Activated CD4-positive, alpha-beta memory T cell treated with anti-CD3 and anti-CD28 coated beads for 36 hours (primary cell): ENCODE results near the gene UBR7. TPM values are rescaled to one million over a fixed set of nuclear protein-coding genes. Genes with fewer than 3 reads are reported as not detected.
A peak's percentile ranks its signal among the peaks of the same experiment; 100 is the strongest.
"Not testable (repeated sequence)": the region's sequence is repeated elsewhere in the genome, so short reads cannot be mapped to it uniquely, and the experiment has no call there.

ENCODE experiments used
- CTCF ChIA-PET: fragments of 350-600 bp; sonication (Branson Sonifier 250); formaldehyde crosslinking; loops from one replicate; lab custom pipeline; 2021; ENCODE audit warnings: antibody characterized with exemption, inconsistent platforms; lab: Charles Lee
- POLR2A ChIA-PET: fragments of 350-600 bp; sonication (Branson Sonifier 250); formaldehyde crosslinking; loops from one replicate; lab custom pipeline; 2021; ENCODE audit warnings: antibody characterized with exemption; lab: Charles Lee
- DNase-seq: peaks from one replicate; pipeline ENCODE4 v3.0.0-alpha.2; 2020
- H3K27ac Mint-ChIP-seq: one replicate; pipeline ENCODE4 v1.8.0; 2021; ENCODE audit warnings: mixed read lengths
- H3K27me3 Mint-ChIP-seq: one replicate; pipeline ENCODE4 v1.8.0; 2021; ENCODE audit warnings: mixed read lengths
- H3K36me3 Mint-ChIP-seq: one replicate; pipeline ENCODE4 v1.8.0; 2021; ENCODE audit warnings: mixed read lengths
- H3K4me1 Mint-ChIP-seq: one replicate; pipeline ENCODE4 v1.8.0; 2021; ENCODE audit warnings: low read depth, mixed read lengths
- H3K4me3 Mint-ChIP-seq: one replicate; pipeline ENCODE4 v1.8.0; 2021; ENCODE audit warnings: mild to moderate bottlenecking, mixed read lengths
- H3K9me3 Mint-ChIP-seq: one replicate; pipeline ENCODE4 v1.8.0; 2021; ENCODE audit warnings: mixed read lengths
- intact Hi-C: fragments of 100-400 bp; cut with micrococcal nuclease; formaldehyde crosslinking; loops from one replicate; pipeline ENCODE4 v1.15.1; 2023
- total RNA-seq, 2 experiments: library from RNA; stranded (reverse); gene quantifications; one replicate each; pipeline ENCODE4 v1.2.3, GENCODE V29; 2021

UBR7 gene
- total RNA-seq, 2 experiments from 2014 or later: 48.0 to 51.6 TPM

DNA sequence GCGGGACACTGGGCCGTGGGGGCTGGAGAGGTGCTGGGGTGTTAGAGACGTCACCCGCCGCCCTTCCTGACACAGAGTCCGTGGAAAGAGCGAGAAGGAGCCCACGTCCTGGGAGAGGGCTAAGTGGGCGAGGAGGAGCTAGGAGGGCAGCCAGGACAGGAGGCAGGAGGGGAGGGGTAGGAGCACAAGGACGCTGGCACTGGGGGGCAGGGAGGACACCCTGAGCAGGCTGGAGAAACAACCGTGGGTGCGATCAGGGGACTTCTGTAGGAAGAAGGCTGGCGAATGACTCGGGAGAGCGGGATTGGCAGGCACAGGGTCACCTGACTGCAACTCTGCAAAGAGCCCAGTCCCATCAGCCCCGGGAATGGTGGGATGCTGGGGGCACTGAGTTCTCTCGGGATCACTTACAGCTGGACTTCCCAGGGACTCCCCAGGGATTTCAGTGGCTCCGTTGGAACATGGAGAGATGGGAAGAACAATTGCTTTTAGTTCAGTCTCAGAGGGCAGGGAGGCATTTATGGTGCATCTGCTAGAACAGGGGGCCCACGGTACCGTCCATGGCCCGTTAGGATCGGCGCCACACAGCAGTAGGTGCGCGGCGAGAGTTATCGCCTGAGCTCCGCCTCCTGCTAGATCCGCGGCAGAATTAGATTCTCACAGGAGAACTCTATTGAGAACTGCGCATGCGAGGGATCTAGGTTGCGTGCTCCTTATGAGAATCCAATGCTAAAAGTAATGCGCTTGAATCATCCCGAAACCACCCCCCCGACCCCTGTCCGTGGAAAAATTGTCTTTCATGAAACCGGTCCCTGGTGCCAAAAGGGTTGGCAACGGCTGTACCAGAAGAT is 24.3 kb downstream of the UBR7 start:
- Mint-ChIP-seq H3K9me3 (no peaks in the 10 kb centered on the region), H3K4me1 (peaks cover 8% of the 10 kb centered on the region), H3K27me3 (no peaks in the 10 kb centered on the region), H3K27ac (no peak overlapping the region), H3K36me3 (peaks cover 22% of the 10 kb centered on the region), H3K4me3 (peak overlapping the region; percentile 69)
- ChIA-PET POLR2A (interaction anchor here (0.8 kb wide), 1 partner anchor 47 kb away, joined by 3 read pairs; the partner anchor contains the start of genes LYSET and MOAP1), CTCF (no interaction called here)
- peak; percentile 17 for DNase-seq
- intact Hi-C loops: no loop called here

DNA sequence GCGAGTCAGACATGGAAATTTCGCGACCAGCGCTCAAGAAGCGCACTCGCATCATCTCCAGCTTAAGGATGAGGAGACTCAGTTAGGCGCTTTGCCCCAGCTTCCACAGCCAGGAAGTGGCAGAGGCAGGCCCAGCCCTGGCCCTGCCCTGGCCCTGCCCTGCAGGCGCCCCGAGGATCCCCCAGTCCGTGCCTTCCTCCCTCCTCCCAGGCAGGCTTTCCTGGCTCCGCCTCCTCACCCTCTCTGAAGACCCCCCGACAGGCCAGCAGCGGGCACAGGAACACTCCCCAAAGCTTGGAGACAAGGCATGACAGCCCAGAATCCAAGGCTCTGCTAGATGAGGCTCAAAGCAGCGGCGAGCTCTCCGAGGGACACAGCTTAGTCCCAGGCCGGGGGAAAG is 25.1 kb downstream of the UBR7 start:
- intact Hi-C loops: no loop called here
- no peaks in the 10 kb centered on the region for H3K9me3 Mint-ChIP-seq
- ChIA-PET POLR2A (no interaction called here), CTCF (no interaction called here)
- peaks cover 8% of the 10 kb centered on the region for H3K4me1 Mint-ChIP-seq
- peaks cover 17% of the 10 kb centered on the region for H3K36me3 Mint-ChIP-seq
- H3K27ac Mint-ChIP-seq: no peak overlapping the region
- DNase-seq: no peak
- no peaks in the 10 kb centered on the region for H3K27me3 Mint-ChIP-seq
- H3K4me3 Mint-ChIP-seq: no peak overlapping the region

DNA sequence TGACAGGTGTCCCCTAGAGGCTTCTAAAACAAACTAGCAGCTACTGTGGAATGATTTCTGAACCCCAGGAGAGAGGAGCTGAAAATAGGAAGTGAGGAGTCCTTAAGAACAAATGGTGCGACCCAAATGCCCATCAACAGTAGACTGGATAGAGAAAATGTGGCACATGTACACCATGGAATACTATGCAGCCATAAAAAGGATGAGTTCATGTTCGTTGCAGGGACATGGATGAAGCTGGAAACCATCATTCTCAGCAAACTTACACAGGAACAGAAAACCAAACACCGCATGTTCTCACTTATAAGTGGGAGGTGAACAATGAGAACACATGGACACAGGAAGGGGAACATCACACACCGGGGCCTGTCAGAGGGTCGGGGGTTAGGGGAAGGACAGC is 26.0 kb downstream of the UBR7 start:
- intact Hi-C loops, H3K4me3 Mint-ChIP-seq, H3K9me3 Mint-ChIP-seq, H3K27ac Mint-ChIP-seq, H3K27me3 Mint-ChIP-seq, POLR2A ChIA-PET, CTCF ChIA-PET, H3K4me1 Mint-ChIP-seq, H3K36me3 Mint-ChIP-seq, DNase-seq: not testable (repeated sequence)

DNA sequence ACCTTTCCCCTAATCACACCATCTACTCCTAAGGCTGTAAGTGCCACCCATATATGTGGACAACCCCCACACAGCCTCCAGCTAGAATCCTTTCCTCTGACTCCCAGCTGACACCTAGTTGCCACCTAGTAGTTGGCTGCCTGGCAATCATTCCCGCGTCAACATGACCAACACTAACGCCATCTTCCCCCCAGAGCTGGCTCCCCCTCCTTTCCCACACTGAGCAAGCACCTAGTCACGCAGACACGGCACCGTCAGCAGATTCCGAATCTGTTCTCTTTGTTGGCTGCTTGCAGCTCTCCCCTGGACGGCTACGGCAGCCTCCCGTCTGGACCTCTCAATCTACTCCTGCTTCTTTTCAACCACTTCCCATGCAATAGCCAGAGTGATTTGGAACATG is 27.7 kb downstream of the UBR7 start:
- CTCF ChIA-PET: no interaction called here
- POLR2A ChIA-PET: no interaction called here
- no peaks in the 10 kb centered on the region for H3K9me3 Mint-ChIP-seq
- intact Hi-C loops: no loop called here
- H3K4me1 Mint-ChIP-seq: peaks cover 8% of the 10 kb centered on the region
- H3K4me3 Mint-ChIP-seq: no peak overlapping the region
- no peak overlapping the region for H3K27ac Mint-ChIP-seq
- no peak for DNase-seq
- H3K36me3 Mint-ChIP-seq: peaks cover under 1% of the 10 kb centered on the region
- no peaks in the 10 kb centered on the region for H3K27me3 Mint-ChIP-seq

DNA sequence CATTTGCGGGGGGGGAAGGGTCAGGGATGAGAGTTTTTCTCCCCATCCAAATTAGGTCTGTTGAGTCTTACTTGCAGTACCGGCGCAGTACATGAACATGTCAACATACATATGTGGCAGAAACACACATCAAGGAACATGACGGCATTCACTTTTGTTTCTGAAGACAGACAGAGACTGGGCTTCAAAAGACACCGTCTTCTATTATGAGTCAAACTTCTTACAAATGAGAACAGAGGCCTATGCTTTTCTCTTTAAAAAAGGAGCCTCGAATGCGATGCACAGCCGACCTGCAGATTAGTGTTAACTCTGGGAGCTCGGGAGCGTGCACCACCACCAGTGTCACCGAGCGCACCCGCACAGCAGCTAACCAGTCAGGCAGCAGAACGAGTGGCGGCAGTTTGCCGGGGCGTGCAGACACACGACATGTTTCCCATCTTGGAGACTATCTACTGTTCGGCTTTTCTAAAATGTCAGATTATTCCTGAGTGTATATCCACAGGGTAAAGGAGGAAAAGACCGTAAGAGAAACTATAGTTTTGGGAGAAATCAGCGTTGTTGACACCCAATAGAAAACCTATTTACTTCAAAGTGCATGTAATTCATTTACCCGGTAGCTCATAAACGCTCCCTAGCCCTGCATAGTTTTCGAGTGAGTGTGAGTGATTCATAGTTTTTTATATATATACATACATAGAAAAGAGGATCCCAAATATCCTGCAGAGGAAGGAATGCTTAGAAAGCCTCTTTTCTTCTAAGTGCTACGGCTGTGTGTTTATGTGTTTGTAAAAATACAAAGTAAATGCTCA is 33.0 kb downstream of the UBR7 start:
- peaks cover 14% of the 10 kb centered on the region for H3K36me3 Mint-ChIP-seq
- POLR2A ChIA-PET: no interaction called here
- H3K27me3 Mint-ChIP-seq: no peaks in the 10 kb centered on the region
- H3K4me3 Mint-ChIP-seq: no peak overlapping the region
- H3K9me3 Mint-ChIP-seq: no peaks in the 10 kb centered on the region
- H3K27ac Mint-ChIP-seq: no peak overlapping the region
- no peaks in the 10 kb centered on the region for H3K4me1 Mint-ChIP-seq
- DNase-seq: no peak
- CTCF ChIA-PET: no interaction called here
- intact Hi-C loops: no loop called here

DNA sequence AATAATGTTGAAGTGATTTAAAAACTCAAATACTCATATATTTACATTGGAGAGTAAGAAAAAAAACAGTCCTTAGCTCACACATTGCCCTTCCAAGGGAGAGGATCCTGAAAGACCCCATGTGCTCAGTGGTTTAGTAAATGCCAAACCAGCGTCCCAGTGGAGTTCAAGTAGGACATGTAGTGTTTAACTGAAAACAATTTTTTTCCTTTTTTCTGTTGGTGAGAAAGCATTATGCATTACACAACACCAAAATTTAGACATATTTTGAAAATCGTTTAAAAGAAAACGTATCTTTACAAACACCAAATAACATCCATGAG is 33.6 kb downstream of the UBR7 start:
- no peaks in the 10 kb centered on the region for H3K9me3 Mint-ChIP-seq
- CTCF ChIA-PET: no interaction called here
- no peaks in the 10 kb centered on the region for H3K27me3 Mint-ChIP-seq
- no peaks in the 10 kb centered on the region for H3K4me1 Mint-ChIP-seq
- POLR2A ChIA-PET: no interaction called here
- H3K27ac Mint-ChIP-seq: no peak overlapping the region
- H3K36me3 Mint-ChIP-seq: peaks cover 17% of the 10 kb centered on the region
- H3K4me3 Mint-ChIP-seq: no peak overlapping the region
- no peak for DNase-seq
- intact Hi-C loops: no loop called here

DNA sequence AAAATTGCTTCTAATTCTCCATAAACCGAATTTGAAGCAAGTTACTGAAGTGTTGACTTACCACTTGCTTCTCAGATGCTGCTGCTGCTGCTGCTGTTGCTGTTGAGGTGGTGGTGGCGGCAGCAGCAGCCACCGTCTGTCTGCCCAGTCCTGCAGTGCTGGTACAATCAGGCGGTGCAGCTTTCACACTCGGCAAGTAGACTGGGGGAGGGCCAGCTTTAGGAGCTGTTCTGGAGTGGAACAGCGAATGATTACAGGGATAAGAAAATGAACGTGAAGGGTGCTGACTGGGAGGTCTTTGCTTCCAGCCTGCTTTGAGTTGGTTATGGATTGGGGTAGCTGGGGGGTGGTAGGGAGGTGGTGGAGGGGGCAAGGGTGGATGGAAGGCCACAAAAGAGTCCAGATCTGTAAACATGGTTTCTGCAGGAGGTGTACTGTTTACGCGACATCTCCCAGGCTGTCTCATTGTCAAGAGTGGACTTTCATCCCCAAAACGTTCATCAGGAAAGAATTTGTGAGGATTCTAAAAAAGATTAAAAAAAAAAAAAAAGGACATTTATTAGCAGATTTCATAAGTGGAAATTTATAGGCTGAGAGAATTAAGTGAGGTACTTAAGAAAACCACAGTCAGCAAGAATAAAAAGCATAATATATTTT is 38.8 kb downstream of the UBR7 start:
- intact Hi-C loops: no loop called here
- ChIA-PET POLR2A (no interaction called here), CTCF (no interaction called here)
- Mint-ChIP-seq H3K4me3 (no peak overlapping the region), H3K27ac (no peak overlapping the region), H3K9me3 (no peaks in the 10 kb centered on the region), H3K36me3 (peaks cover 15% of the 10 kb centered on the region), H3K27me3 (no peaks in the 10 kb centered on the region), H3K4me1 (no peaks in the 10 kb centered on the region)
- no peak for DNase-seq

DNA sequence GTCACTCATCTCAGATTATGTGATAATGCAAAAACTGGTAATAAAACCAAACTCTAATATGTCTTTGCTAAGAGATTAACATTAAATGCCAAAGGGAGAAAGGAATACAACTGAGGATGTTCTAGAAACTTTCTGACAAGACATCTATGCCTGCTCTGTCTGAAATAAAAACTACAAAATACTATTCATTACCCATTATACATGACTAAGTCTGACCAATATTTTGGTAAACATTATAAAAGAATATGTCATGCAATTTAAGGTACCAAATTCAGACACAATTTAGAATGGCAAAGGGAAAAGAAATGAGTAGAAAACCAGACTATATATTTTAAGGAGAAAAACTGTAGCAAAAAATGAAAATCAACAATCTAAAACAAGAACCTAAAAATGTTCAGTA is 39.5 kb downstream of the UBR7 start:
- intact Hi-C loops: no loop called here
- Mint-ChIP-seq H3K27ac (no peak overlapping the region), H3K4me3 (no peak overlapping the region), H3K36me3 (peaks cover 15% of the 10 kb centered on the region), H3K4me1 (no peaks in the 10 kb centered on the region), H3K9me3 (no peaks in the 10 kb centered on the region), H3K27me3 (no peaks in the 10 kb centered on the region)
- ChIA-PET CTCF (no interaction called here), POLR2A (no interaction called here)
- DNase-seq: no peak

DNA sequence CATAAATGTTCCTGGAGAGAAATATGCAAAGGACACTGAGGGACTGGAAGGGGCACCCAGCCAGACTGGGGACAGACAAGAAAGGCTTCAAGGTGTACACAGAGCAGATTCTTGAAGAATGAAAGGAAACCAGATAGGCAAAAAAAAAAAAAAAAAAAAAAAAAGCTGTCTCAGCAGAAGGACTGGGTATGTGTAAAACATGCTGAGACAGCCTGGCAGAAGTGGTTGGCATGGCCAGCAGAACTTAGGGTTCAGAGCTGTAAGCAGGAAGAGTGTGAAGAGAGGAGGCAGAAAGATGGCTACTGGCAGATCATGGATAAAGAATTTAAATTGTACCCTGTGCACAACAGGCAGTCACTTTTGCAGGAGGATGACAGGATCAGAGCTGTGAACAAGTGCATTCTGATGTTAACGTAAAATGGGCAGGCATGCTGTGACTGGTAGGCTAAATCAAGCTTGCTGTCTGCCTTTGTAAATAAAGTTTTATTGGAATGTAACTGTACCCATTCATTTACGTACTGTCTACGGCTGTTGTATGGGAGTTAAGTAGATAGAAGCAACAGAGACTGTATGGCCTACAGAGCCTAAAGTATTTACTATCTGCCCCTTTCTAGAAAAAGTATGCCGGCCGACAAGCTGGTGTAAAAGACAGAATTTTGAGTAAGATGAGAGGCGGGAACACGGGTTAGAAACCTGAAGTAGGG is 42.2 kb downstream of the UBR7 start:
- Mint-ChIP-seq H3K9me3 (no peaks in the 10 kb centered on the region), H3K27ac (no peak overlapping the region), H3K27me3 (no peaks in the 10 kb centered on the region), H3K4me1 (no peaks in the 10 kb centered on the region), H3K4me3 (no peak overlapping the region), H3K36me3 (peaks cover 10% of the 10 kb centered on the region)
- intact Hi-C loops: no loop called here
- DNase-seq: no peak
- POLR2A ChIA-PET: no interaction called here
- CTCF ChIA-PET: no interaction called here

DNA sequence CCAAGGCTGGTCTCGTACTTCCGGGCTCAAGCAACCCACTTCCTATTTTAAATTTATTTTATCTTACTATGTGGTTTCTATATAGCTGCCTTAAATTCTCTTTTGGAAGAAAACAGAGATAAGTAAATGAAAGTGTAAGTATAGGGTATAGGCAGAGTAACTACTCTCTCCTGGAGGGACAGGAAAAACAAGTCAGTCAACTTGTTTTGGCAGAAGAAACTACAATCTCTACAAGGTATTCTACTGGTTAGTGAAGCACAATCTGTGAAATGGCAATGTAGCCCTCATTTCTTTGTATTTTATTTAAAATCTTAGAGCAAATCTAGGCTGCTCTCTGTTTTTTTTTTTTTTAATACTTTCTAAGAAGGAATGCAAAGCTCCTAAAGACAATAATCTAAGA is 55.4 kb downstream of the UBR7 start:
- ChIA-PET CTCF (no interaction called here), POLR2A (no interaction called here)
- intact Hi-C loops: no loop called here
- H3K27ac Mint-ChIP-seq: no peak overlapping the region
- no peak overlapping the region for H3K4me3 Mint-ChIP-seq
- peaks cover 5% of the 10 kb centered on the region for H3K4me1 Mint-ChIP-seq
- no peaks in the 10 kb centered on the region for H3K27me3 Mint-ChIP-seq
- peaks cover 7% of the 10 kb centered on the region for H3K36me3 Mint-ChIP-seq
- DNase-seq: no peak
- no peaks in the 10 kb centered on the region for H3K9me3 Mint-ChIP-seq

DNA sequence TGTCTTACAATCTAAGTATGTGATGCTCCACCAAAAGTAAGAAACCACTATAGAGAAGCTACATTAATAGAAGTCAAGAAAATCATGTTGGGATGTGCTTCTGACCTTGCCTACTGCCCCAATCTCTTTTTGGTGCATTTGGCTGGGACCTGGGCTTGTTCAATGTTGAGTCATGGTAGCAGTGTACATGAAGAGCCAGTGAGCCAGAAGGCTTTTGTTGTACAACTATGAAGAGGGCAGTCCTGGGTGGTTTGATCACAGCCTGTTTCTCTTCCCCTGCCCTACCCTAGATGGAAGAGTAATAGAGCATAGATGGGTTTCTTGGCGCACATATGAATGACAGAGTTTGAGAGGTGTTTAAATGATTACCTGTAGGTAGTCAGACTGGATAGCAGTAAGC is 56.4 kb downstream of the UBR7 start:
- Mint-ChIP-seq H3K4me1 (peaks cover 5% of the 10 kb centered on the region), H3K27ac (no peak overlapping the region), H3K27me3 (no peaks in the 10 kb centered on the region), H3K4me3 (no peak overlapping the region), H3K9me3 (no peaks in the 10 kb centered on the region), H3K36me3 (peaks cover 7% of the 10 kb centered on the region)
- intact Hi-C loops: no loop called here
- no peak for DNase-seq
- CTCF ChIA-PET: no interaction called here
- POLR2A ChIA-PET: no interaction called here

DNA sequence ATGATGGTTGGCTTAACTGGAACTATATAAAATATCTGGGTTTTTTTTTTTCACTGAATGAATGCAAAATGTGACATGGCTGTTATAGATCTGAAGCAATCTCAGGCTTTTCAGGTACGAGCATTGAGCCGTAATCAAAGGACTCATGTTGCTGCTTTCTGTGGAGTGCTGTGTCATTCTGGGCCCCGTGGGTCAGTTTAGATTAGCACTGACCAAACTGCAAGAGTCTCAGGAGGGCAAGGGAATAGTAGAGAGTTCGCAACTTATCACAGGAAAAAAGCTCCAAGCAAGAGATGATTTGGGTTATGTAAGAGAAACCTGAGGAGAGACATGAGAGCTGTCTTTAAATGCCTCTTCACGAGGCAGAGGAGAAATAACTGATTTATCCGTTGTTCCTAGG is 59.1 kb downstream of the UBR7 start:
- no peaks in the 10 kb centered on the region for H3K27me3 Mint-ChIP-seq
- intact Hi-C loops: no loop called here
- H3K27ac Mint-ChIP-seq: no peak overlapping the region
- H3K4me1 Mint-ChIP-seq: peaks cover 9% of the 10 kb centered on the region
- H3K4me3 Mint-ChIP-seq: no peak overlapping the region
- POLR2A ChIA-PET: no interaction called here
- DNase-seq: no peak
- CTCF ChIA-PET: interaction anchor here (1.5 kb wide), 1 partner anchor 10 kb away, joined by 5 read pairs; no protein-coding TSS in a partner anchor
- H3K36me3 Mint-ChIP-seq: peaks cover 3% of the 10 kb centered on the region
- H3K9me3 Mint-ChIP-seq: no peaks in the 10 kb centered on the region
